Activated gamma-delta T cell (primary cell): ENCODE results near the gene TNIK.

Experiments
- DNase-seq: peaks from one replicate; lab custom pipeline; 2025; lab: John Stamatoyannopoulos, UW

Gene TNIK

GRCh38 chr3:171163101-171164066, 296.8 kb downstream of the TNIK start:
- DNase-seq, result no peak

GRCh38 chr3:171160325-171160724, 299.9 kb downstream of the TNIK start:
- DNase-seq, result no peak

- no peak for DNase-seq
Measured at GRCh38 chr3:171159822-171160157, 300.4 kb downstream of the TNIK start.

- DNase-seq, result no peak
Measured at GRCh38 chr3:171159024-171159821, 301.0 kb downstream of the TNIK start.

- no peak for DNase-seq
Measured at GRCh38 chr3:171157980-171158379, 302.2 kb downstream of the TNIK start.

GRCh38 chr3:171157286-171157685, 302.9 kb downstream of the TNIK start:
- no peak for DNase-seq

- no peak for DNase-seq
Measured at GRCh38 chr3:171156401-171157010, 303.7 kb downstream of the TNIK start.

- no peak for DNase-seq
Measured at GRCh38 chr3:171155122-171155700, 305.0 kb downstream of the TNIK start.

- DNase-seq, result no peak
Measured at GRCh38 chr3:171150945-171151344, 309.3 kb downstream of the TNIK start.

GRCh38 chr3:171149526-171150116, 310.6 kb downstream of the TNIK start:
- no peak for DNase-seq

- no peak for DNase-seq
Measured at GRCh38 chr3:171145798-171146197, 314.4 kb downstream of the TNIK start.

GRCh38 chr3:171142985-171143384, 317.2 kb downstream of the TNIK start:
- DNase-seq, result no peak

GRCh38 chr3:171140246-171140645, 320.0 kb downstream of the TNIK start:
- DNase-seq, result no peak

- DNase-seq, result no peak
Measured at GRCh38 chr3:171138027-171138426, 322.2 kb downstream of the TNIK start.

GRCh38 chr3:171135549-171135948, 324.7 kb downstream of the TNIK start:
- DNase-seq, result no peak

GRCh38 chr3:171133796-171134569, 326.2 kb downstream of the TNIK start:
- DNase-seq, result no peak

- no peak for DNase-seq
Measured at GRCh38 chr3:171133337-171133736, 326.9 kb downstream of the TNIK start.

- no peak for DNase-seq
Measured at GRCh38 chr3:171132873-171133272, 327.3 kb downstream of the TNIK start.

GRCh38 chr3:171129827-171130226, 330.4 kb downstream of the TNIK start:
- no peak for DNase-seq

- DNase-seq, result no peak
Measured at GRCh38 chr3:171127611-171128010, 332.6 kb downstream of the TNIK start.
